ENCODE data around the gene TACC3.

GRCh38 chr4:1746919-1747602 is 25.7 kb downstream of the TACC3 start:
- no peak for TF ChIP-seq CTCF (conservative IDR thresholded peaks at IDR 0.05 in 1 of 2, IDR thresholded peaks at IDR 0.05 in 1 of 2; ENCODE audit: low read depth in 1 of 2, low read length in 2 of 2)
- no peak for TF ChIP-seq EZH2 (IDR thresholded peaks at IDR 0.05; ENCODE audit: low read length, missing control alignments)

Measured in fibroblast of lung (primary cell).